BJ (cell line): ENCODE results near the gene EPGN. TPM values are rescaled to one million over a fixed set of nuclear protein-coding genes. Genes with fewer than 3 reads are reported as not detected.

Source experiments
- CTCF ChIA-PET: fragments of 350-600 bp; formaldehyde crosslinking; extraction: SDS; loops from one replicate; lab custom pipeline; 2021; ENCODE audit warnings: antibody characterized with exemption, inconsistent platforms; lab: Yijun Ruan, JAX
- POLR2A ChIA-PET: fragments of 300-600 bp; sonication (Branson Sonifier 250); formaldehyde crosslinking; extraction: SDS; loops from one replicate; lab custom pipeline; 2021; ENCODE audit warnings: antibody characterized with exemption; lab: Charles Lee
- DNase-seq: peaks from one replicate; pipeline ENCODE4 v3.0.0-alpha.2; 2011; ENCODE audit warnings: low read depth
- H3K27me3 ChIP-seq: 2 replicates; pipeline ENCODE4 v1.6.0; 2011; ENCODE audit warnings: low read length; ENCODE audit not compliant: control insufficient read depth, insufficient read depth
- H3K36me3 ChIP-seq: 2 replicates; pipeline ENCODE4 v1.5.1; 2011; ENCODE audit warnings: low read length; ENCODE audit not compliant: control insufficient read depth, insufficient read depth
- H3K4me3 ChIP-seq: 2 replicates; pipeline ENCODE4 v1.5.1; 2011; ENCODE audit warnings: low read depth, mild to moderate bottlenecking, control low read depth, low read length
- CTCF ChIP-seq: IDR thresholded peaks from 2 replicates; pipeline ENCODE4 v1.5.1; 2011; ENCODE audit warnings: low read depth, mild to moderate bottlenecking, control low read depth, inconsistent platforms, low read length, moderate library complexity; ENCODE audit not compliant: insufficient read depth
- polyA minus RNA-seq: library from RNA; depleted of rRNA, polyadenylated mRNA; stranded (reverse); fragments of >200 nt; gene quantifications from 2 replicates; pipeline ENCODE4 v1.2.3, GENCODE V29; 2011; rRNA and poly(A)+ RNA removed
- polyA plus RNA-seq: library from polyadenylated mRNA; depleted of rRNA; stranded (reverse); fragments of >200 nt; gene quantifications from 2 replicates; pipeline ENCODE4 v1.2.3, GENCODE V29; 2011; rRNA removed

Gene EPGN
- polyA plus RNA-seq (0.13 and 0.49 TPM in 2 replicates), polyA minus RNA-seq (not detected in 2 replicates)

- DNase-seq = no peak
- POLR2A ChIA-PET = no interaction called here
- no peak for TF ChIP-seq CTCF
- no peaks in the 10 kb centered on the region for H3K36me3 ChIP-seq
- CTCF ChIA-PET = interaction anchor here (0.6 to 2.5 kb wide), 5 partner anchors 12 to 122 kb away, joined by 3 to 15 read pairs (median 5); no protein-coding TSS in a partner anchor
- no peaks in the 10 kb centered on the region for H3K27me3 ChIP-seq
- H3K4me3 ChIP-seq = no peak within 1 kb of the TSS
Measured at GRCh38 chr4:74308215-74308614, at the start of gene EPGN. EPGN (plus strand) TSS chr4:74308470; CDS start chr4:74308534, 64 bp downstream.

GRCh38 chr4:74258963-74259362 is 49.3 kb upstream of the EPGN start:
- Histone ChIP-seq H3K4me3 (no peak overlapping the region), H3K36me3 (no peaks in the 10 kb centered on the region), H3K27me3 (no peaks in the 10 kb centered on the region)
- no peak for TF ChIP-seq CTCF
- no peak for DNase-seq
- POLR2A ChIA-PET = no interaction called here
- CTCF ChIA-PET = no interaction called here

GRCh38 chr4:74260036-74260435 is 48.2 kb upstream of the EPGN start:
- no peak for TF ChIP-seq CTCF
- Histone ChIP-seq H3K4me3 (no peak overlapping the region), H3K27me3 (no peaks in the 10 kb centered on the region), H3K36me3 (no peaks in the 10 kb centered on the region)
- ChIA-PET CTCF (interaction anchor here (0.7 kb wide), 1 partner anchor 77 kb away, joined by 3 read pairs; no protein-coding TSS in a partner anchor), POLR2A (no interaction called here)
- no peak for DNase-seq

GRCh38 chr4:74262522-74262921 is 45.7 kb upstream of the EPGN start:
- no peaks in the 10 kb centered on the region for H3K36me3 ChIP-seq
- ChIA-PET CTCF (interaction anchor here (1.6 kb wide), 1 partner anchor 33 kb away, joined by 3 read pairs; no protein-coding TSS in a partner anchor), POLR2A (no interaction called here)
- no peak for TF ChIP-seq CTCF
- no peaks in the 10 kb centered on the region for H3K27me3 ChIP-seq
- no peak overlapping the region for H3K4me3 ChIP-seq
- no peak for DNase-seq

GRCh38 chr4:74263551-74263950 is 44.7 kb upstream of the EPGN start:
- ChIA-PET POLR2A (no interaction called here), CTCF (interaction anchor here (0.6 to 1.6 kb wide), 2 partner anchors 34 to 56 kb away, joined by 3 read pairs; no protein-coding TSS in a partner anchor)
- no peak for DNase-seq
- Histone ChIP-seq H3K36me3 (no peaks in the 10 kb centered on the region), H3K4me3 (no peak overlapping the region), H3K27me3 (no peaks in the 10 kb centered on the region)
- no peak for TF ChIP-seq CTCF
